Prostate gland (tissue), 2 donors: ENCODE results near the gene ST14. TPM values are rescaled to one million over a fixed set of nuclear protein-coding genes. Genes with fewer than 3 reads are reported as not detected.
"Not testable (repeated sequence)": the region's sequence is repeated elsewhere in the genome, so short reads cannot be mapped to it uniquely, and the experiment has no call there.

ENCODE experiments used
- DNase-seq: peaks from one replicate; pipeline ENCODE4 v3.0.0-alpha.2; 2019; ENCODE audit warnings: low spot score
- H3K27ac ChIP-seq, 2 donors: fragments of 200-600 bp; sonication (generic); 2 replicates each; pipeline ENCODE4 v1.5.1; 2017 to 2019
- H3K27me3 ChIP-seq: fragments of 200-600 bp; sonication (generic); replicated peaks from 2 replicates; pipeline ENCODE4 v1.5.1; 2019; ENCODE audit not compliant: insufficient read depth
- H3K36me3 ChIP-seq, 2 donors: fragments of 200-600 bp; sonication (generic); 1 replicate in 1 of 2; 2 replicates in 1 of 2; pipeline versions ENCODE4 v1.5.1 to v1.8.1; 2017 to 2019
- H3K4me1 ChIP-seq: fragments of 200-600 bp; sonication (generic); replicated peaks from 2 replicates; pipeline ENCODE4 v1.5.1; 2019
- H3K4me3 ChIP-seq, 2 donors: fragments of 200-600 bp; sonication (generic); 2 replicates each; pipeline ENCODE4 v1.5.1; 2017 to 2019
- H3K9me3 ChIP-seq: fragments of 200-600 bp; sonication (generic); 2 replicates; pipeline ENCODE4 v1.5.1; 2017
- POLR2A ChIP-seq: fragments of 450-650 bp; IDR thresholded peaks from one replicate; pipeline ENCODE4 v1.6.1; 2016; ENCODE audit warnings: antibody characterized with exemption, mild to moderate bottlenecking
- POLR2AphosphoS5 ChIP-seq: sonication (generic); formaldehyde crosslinking; IDR thresholded peaks from one replicate; pipeline ENCODE4 v1.6.1; 2017; ENCODE audit warnings: antibody characterized with exemption
- WGBS: methylation state at CpG from one replicate; pipeline ENCODE4 v1.1.5; 2018; 5-methylcytosine and 5-hydroxymethylcytosine counted together
- intact Hi-C: fragments of 100-400 bp; cut with DNase I; formaldehyde crosslinking; loops from one replicate; pipeline ENCODE4 v1.14.2; 2022
- total RNA-seq, 2 donors: library from RNA; depleted of rRNA; stranded (reverse); fragments of >200 nt; gene quantifications; one replicate each; pipeline ENCODE4 v1.1.0, GENCODE V29; 2016
- TF ChIP-seq, protein P1 (sequence below), 4 experiments: fragments of 200-600 bp in 2 of 4; fragments of 450-650 bp in 2 of 4; sonication (generic) in 2 of 4; IDR thresholded peaks; 1 replicate in 3 of 4; 2 replicates in 1 of 4; pipeline ENCODE4 v1.5.1; 2016 to 2019; ENCODE audit warnings: antibody characterized with exemption in 4 of 4, mild to moderate bottlenecking in 2 of 4, moderate library complexity in 2 of 4

Gene ST14
- total RNA-seq, 2 donors from 2014 or later: 39.8 to 114 TPM

DNA sequence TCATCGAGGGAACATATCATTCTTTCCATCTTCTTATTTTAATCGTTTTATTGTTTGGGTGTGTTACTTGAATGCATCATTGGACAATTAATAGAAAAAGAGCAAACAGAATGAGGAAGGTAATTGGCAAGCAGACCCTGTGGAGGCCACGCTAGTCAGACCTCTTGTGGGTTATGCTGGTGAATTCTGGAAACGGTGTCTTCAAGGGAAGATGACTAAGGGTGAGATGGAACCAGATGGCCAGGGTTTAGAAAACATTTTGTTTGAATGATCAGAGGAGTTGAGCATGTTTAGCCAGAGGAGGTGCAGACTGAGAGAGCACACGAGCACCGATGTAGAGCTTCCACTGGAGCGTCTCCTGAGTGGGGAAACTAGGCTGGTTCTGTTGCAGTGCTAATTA lies 8.5 kb downstream of the ST14 start:
- no peak for TF ChIP-seq POLR2AphosphoS5
- no peak for TF ChIP-seq POLR2A
- TF ChIP-seq, protein P1, sequence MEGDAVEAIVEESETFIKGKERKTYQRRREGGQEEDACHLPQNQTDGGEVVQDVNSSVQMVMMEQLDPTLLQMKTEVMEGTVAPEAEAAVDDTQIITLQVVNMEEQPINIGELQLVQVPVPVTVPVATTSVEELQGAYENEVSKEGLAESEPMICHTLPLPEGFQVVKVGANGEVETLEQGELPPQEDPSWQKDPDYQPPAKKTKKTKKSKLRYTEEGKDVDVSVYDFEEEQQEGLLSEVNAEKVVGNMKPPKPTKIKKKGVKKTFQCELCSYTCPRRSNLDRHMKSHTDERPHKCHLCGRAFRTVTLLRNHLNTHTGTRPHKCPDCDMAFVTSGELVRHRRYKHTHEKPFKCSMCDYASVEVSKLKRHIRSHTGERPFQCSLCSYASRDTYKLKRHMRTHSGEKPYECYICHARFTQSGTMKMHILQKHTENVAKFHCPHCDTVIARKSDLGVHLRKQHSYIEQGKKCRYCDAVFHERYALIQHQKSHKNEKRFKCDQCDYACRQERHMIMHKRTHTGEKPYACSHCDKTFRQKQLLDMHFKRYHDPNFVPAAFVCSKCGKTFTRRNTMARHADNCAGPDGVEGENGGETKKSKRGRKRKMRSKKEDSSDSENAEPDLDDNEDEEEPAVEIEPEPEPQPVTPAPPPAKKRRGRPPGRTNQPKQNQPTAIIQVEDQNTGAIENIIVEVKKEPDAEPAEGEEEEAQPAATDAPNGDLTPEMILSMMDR (IDR thresholded peaks at IDR 0.05): no peak
- H3K4me3 ChIP-seq: no peak overlapping the region
- no peaks in the 10 kb centered on the region for H3K36me3 ChIP-seq
- H3K27me3 ChIP-seq: no peaks in the 10 kb centered on the region
- DNase-seq: no peak
- 79% methylated on average over 7 of the region's 7 CpGs for WGBS
- no peak overlapping the region for H3K27ac ChIP-seq
- H3K9me3 ChIP-seq: no peaks in the 10 kb centered on the region
- intact Hi-C loops: no loop called here
- peaks cover 3% of the 10 kb centered on the region for H3K4me1 ChIP-seq

DNA sequence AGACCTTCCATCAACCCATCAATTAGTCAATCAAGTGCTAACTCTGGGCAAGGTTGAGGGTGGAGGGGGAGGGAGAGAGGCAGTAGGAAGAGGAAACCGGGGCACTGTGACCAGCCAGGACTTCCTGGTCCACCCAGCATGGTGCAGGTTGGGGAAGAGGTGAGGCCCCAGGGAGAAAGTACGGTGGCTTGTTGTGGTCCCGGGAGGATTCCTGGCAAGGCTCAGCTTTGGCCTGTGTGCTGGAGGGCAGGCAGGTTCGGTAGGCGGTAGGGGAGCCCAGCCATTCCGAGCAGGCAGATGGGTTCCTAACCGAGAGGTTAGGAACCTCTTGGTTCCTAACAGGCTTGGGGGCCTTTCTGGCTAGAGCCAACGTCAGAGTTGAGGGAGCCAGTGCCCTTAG lies 10.8 kb downstream of the ST14 start:
- H3K27ac ChIP-seq: no peak overlapping the region
- DNase-seq: no peak

DNA sequence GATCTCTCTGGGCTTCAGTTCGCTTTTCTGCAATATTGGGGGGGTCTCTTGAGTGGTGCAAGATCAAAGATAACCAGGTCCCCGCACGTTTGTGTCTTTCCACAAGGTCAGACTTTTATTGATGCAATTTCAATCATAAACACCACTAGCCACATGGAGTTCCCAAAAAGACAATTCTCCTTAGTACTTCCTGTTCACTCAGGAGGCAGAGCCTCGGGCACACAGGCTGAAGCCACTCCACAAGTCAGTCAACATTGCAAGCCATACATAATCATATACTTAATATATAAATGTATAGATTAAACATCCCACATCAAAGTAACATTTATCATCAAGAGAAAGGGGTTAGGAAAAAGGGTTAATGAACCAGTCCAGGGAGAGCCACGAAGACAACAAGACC lies 12.0 kb downstream of the ST14 start:
- H3K4me3 ChIP-seq: no peak overlapping the region
- H3K9me3 ChIP-seq: no peaks in the 10 kb centered on the region
- TF ChIP-seq POLR2A: no peak
- WGBS: 55% methylated on average over 5 of the region's 5 CpGs
- H3K27ac ChIP-seq: no peak overlapping the region
- no peak for DNase-seq
- H3K36me3 ChIP-seq: no peaks in the 10 kb centered on the region
- no peaks in the 10 kb centered on the region for H3K27me3 ChIP-seq
- intact Hi-C loops: no loop called here
- peaks cover 3% of the 10 kb centered on the region for H3K4me1 ChIP-seq

More for the DNA sequence above, 10.8 kb downstream of the ST14 start:
- TF ChIP-seq POLR2A: no peak
- no peaks in the 10 kb centered on the region for H3K36me3 ChIP-seq
- H3K27me3 ChIP-seq: no peaks in the 10 kb centered on the region
- peaks cover 3% of the 10 kb centered on the region for H3K4me1 ChIP-seq
- 94% methylated on average over 8 of the region's 8 CpGs for WGBS
- no peaks in the 10 kb centered on the region for H3K9me3 ChIP-seq
- no peak overlapping the region for H3K4me3 ChIP-seq
- intact Hi-C loops: no loop called here

DNA sequence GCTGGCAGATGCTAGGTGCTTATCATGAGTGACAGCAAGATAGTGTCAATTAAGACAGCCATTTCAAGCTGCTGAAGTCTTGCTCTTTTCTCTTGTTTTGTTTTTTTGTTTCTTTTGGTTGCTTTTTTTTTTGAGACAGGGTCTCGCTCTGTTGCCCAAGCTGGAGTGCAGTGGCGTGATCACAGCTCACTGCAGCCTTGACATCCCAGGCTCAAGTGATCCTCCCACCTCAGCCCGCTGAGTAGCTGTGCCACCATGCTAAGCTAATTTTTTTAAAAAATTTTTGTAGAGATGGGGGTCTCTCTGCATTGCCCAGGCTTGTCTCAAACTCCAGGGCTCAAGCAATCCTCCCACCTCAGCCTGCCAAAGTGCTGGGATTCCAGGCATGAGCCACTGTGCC lies 12.4 kb downstream of the ST14 start:
- intact Hi-C loops: not testable (repeated sequence)

DNA sequence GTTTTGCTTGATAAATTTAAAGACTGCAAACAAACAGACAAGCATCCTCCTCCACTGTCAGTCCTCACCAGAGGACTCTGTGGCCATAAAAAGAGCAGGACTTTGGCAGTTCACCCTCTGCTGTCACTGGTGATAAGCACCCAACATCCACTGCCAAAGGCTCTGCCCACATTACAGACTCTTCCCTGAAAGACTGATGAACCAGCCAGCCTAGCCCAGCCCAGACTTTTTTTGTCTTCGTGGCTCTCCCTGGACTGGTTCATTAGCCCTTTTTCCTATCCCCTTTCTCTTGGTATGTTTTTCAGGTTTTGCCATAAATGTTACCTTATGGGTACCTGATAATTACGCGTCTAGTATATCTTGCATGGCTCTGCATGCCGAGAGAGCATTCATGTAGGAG lies 15.1 kb downstream of the ST14 start:
- 98% methylated on average over 4 of the region's 4 CpGs for WGBS
- H3K27me3 ChIP-seq: no peaks in the 10 kb centered on the region
- no peak overlapping the region for H3K4me3 ChIP-seq
- DNase-seq: no peak
- intact Hi-C loops: no loop called here
- H3K27ac ChIP-seq: no peak overlapping the region
- H3K9me3 ChIP-seq: no peaks in the 10 kb centered on the region
- TF ChIP-seq POLR2A: no peak
- TF ChIP-seq POLR2AphosphoS5: no peak
- H3K4me1 ChIP-seq: peaks cover 5% of the 10 kb centered on the region
- H3K36me3 ChIP-seq: no peaks in the 10 kb centered on the region

More for the DNA sequence above, 12.4 kb downstream of the ST14 start:
- not testable (repeated sequence) for H3K27me3 ChIP-seq, H3K27ac ChIP-seq, DNase-seq, H3K4me1 ChIP-seq, H3K36me3 ChIP-seq, H3K9me3 ChIP-seq, H3K4me3 ChIP-seq
- 94% methylated on average over 3 of the region's 3 CpGs for WGBS

DNA sequence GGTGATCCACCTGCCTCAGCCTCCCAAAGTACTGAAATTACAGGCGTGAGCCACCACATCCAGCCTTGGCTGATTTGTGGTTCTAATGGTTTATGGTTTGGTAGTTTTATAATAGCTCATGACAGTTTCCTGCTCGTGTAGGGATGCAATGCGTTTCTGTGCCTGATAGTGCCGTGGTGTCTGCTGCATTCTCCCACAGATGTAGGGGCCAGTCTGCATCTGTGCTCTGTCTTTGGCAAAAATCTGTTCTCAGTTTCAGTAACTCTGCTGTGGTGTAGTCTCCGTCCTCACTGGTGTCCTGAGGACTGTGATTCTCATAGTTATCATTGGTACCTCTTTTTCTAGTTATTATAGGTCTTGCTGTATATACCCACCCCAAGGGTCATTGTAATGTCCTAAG lies 16.3 kb downstream of the ST14 start:
- Histone ChIP-seq H3K4me1 (peaks cover 8% of the 10 kb centered on the region), H3K27ac (no peak overlapping the region), H3K9me3 (no peaks in the 10 kb centered on the region), H3K36me3 (no peaks in the 10 kb centered on the region), H3K27me3 (no peaks in the 10 kb centered on the region), H3K4me3 (no peak overlapping the region)
- TF ChIP-seq POLR2A: no peak
- TF ChIP-seq, protein P1 (IDR thresholded peaks at IDR 0.05): no peak
- no peak for TF ChIP-seq POLR2AphosphoS5
- 86% methylated on average over 5 of the region's 5 CpGs for WGBS
- intact Hi-C loops: no loop called here
- no peak for DNase-seq

DNA sequence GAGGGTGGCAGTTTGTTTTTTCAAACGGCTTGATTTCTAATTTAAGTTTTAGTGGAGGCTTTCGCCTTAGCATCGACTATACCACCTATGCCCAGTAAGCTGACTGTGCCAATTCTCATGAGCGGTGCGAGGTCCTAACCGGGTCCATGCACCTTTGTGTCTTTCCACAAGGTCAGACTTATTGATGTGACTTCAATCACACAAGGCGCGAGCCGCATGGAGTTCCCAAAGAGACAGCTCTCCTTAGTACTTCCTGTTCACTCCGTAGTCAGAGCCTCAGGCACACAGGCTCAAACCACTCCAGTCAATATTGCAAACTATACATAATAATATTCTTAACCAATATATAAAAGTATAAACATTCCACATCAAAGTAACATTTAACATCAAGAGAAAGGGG lies 18.2 kb downstream of the ST14 start:
- Histone ChIP-seq H3K36me3 (no peaks in the 10 kb centered on the region), H3K9me3 (no peaks in the 10 kb centered on the region), H3K4me1 (peaks cover 12% of the 10 kb centered on the region), H3K4me3 (no peak overlapping the region), H3K27ac (no peak overlapping the region), H3K27me3 (no peaks in the 10 kb centered on the region)
- WGBS: 93% methylated on average over 10 of the region's 10 CpGs
- TF ChIP-seq POLR2AphosphoS5 (no peak), POLR2A (no peak)
- TF ChIP-seq, protein P1 (IDR thresholded peaks at IDR 0.05): no peak
- no peak for DNase-seq
- intact Hi-C loops: no loop called here
